GM13976 (cell line): ENCODE measurements around the gene UBTD2.
A peak's percentile ranks its signal among the peaks of the same experiment; 100 is the strongest.
"Not testable (repeated sequence)": the region's sequence is repeated elsewhere in the genome, so short reads cannot be mapped to it uniquely, and the experiment has no call there.

Experiments used
- DNase-seq: peaks from one replicate; pipeline ENCODE4 v3.0.0; 2012; ENCODE audit warnings: low spot score
- in situ Hi-C: fragments of 300-500 bp; cut with MboI; formaldehyde crosslinking; loops from one replicate; pipeline ENCODE4 v1.12.0; 2022; ENCODE audit warnings: low sequenced_read_pairs, mixed read lengths, inconsistent platforms; ENCODE audit not compliant: unreplicated experiment
- TF ChIP-seq, protein P1 (sequence below): IDR thresholded peaks from 2 replicates; pipeline ENCODE4 v1.5.1; 2012; ENCODE audit warnings: borderline replicate concordance, mild to moderate bottlenecking; ENCODE audit not compliant: insufficient read depth; ENCODE audit errors: extremely low read depth, missing control alignments, control extremely low read depth

UBTD2 gene, protein sequence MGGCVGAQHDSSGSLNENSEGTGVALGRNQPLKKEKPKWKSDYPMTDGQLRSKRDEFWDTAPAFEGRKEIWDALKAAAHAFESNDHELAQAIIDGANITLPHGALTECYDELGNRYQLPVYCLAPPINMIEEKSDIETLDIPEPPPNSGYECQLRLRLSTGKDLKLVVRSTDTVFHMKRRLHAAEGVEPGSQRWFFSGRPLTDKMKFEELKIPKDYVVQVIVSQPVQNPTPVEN

DNA sequence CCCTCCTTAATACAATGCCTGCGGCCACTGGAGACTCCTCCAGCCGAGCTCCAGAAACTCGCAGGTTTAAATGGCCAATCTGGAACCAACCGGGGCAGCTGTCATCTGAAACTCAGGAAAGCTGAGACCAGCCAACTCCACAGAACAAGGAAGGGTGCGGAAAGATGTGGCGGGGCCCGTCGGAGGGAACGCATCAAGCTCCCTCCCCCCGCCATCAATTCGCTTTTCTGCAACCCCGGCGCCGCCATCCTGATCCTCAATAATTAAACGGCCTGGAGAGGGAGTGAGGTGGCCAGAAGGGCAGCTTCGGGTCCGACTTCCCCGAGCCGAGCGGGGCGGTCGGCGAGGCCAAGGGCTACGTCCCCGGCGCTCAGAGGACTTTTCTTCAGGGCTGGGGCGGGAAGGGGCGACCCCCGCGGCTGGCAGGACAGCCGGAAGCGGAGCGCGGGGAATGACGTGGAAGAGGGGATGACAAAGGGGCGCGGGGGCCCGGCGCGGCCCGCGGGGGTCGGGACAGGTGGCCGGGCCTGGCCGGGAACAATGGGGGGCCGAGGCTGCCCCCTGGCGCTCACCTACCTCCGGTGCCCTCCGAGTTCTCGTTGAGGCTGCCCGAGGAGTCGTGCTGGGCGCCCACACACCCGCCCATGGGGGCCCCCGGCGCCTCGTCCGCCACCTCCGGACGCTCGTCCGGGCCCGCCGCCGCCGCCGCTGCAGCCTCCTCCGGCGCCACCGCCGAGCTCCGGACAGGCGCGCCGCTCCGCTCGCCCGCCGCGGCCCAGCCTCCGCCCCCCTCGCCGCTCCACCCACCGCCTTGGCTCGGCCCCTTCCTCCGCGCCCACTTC is at the start of gene UBTD2:
TSS of gene UBTD2 (minus strand) at position 745 of the 842 bp plus-strand sequence. CDS start at position 646, 99 bp downstream.
- in situ Hi-C loops, result loop anchor here (10.0 kb wide), 1 partner anchor 168 kb away; no protein-coding TSS in a partner anchor
- TF ChIP-seq, protein P1, sequence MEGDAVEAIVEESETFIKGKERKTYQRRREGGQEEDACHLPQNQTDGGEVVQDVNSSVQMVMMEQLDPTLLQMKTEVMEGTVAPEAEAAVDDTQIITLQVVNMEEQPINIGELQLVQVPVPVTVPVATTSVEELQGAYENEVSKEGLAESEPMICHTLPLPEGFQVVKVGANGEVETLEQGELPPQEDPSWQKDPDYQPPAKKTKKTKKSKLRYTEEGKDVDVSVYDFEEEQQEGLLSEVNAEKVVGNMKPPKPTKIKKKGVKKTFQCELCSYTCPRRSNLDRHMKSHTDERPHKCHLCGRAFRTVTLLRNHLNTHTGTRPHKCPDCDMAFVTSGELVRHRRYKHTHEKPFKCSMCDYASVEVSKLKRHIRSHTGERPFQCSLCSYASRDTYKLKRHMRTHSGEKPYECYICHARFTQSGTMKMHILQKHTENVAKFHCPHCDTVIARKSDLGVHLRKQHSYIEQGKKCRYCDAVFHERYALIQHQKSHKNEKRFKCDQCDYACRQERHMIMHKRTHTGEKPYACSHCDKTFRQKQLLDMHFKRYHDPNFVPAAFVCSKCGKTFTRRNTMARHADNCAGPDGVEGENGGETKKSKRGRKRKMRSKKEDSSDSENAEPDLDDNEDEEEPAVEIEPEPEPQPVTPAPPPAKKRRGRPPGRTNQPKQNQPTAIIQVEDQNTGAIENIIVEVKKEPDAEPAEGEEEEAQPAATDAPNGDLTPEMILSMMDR, result peak; percentile 71
- peak; percentile 91 for DNase-seq

GRCh38 chr5:172326901-172327300 is 43.3 kb upstream of the UBTD2 start:
- DNase-seq, in situ Hi-C loops: not testable (repeated sequence)

DNA sequence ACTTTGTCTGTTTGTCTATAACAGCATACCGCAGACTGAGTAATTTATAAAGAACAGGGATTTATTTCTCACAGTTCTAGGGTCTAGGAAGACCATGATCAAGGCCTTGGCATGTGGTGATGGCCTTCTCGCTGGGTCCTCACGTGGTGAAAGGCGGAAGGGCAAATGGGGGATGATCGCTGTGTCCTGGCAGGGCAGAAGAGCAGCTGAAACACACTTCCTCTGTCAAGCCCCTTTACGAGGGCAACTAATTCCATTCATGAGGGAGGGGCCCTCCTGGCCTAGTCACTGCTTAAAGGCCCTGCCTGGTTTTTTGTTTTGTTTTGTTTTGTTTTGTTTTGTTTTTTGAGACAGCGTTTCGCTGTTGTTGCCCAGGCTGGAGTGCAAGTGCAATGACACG is 41.9 kb upstream of the UBTD2 start:
- in situ Hi-C loops, result no loop called here
- DNase-seq, result no peak

GRCh38 chr5:172322028-172322965 is 38.7 kb upstream of the UBTD2 start:
- in situ Hi-C loops, result no loop called here
- peak; percentile 63 for DNase-seq
- TF ChIP-seq, protein P1, result no peak

More for the DNA sequence above, 41.9 kb upstream of the UBTD2 start:
- TF ChIP-seq, protein P1, result no peak

DNA sequence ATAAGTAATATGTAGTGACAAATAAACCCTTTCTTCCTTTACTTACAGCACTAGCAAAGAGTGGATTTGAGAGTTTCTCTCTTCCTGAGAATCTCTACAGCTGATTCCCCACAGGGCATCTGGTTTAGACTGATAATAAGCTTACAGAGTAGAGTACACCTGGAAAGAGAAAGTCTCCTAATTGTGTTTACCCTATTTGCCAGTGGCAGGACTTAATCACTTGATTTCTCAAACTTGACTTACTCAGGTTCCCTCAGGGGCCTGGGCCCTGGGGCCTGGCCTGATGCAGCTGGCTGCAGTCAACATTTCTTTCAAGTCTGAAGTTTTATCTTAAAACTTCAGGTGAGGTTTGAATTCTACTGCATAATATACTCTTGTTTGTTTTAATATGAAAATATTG is 38.0 kb upstream of the UBTD2 start:
- TF ChIP-seq, protein P1, result no peak
- DNase-seq, result no peak
- in situ Hi-C loops, result no loop called here

DNA sequence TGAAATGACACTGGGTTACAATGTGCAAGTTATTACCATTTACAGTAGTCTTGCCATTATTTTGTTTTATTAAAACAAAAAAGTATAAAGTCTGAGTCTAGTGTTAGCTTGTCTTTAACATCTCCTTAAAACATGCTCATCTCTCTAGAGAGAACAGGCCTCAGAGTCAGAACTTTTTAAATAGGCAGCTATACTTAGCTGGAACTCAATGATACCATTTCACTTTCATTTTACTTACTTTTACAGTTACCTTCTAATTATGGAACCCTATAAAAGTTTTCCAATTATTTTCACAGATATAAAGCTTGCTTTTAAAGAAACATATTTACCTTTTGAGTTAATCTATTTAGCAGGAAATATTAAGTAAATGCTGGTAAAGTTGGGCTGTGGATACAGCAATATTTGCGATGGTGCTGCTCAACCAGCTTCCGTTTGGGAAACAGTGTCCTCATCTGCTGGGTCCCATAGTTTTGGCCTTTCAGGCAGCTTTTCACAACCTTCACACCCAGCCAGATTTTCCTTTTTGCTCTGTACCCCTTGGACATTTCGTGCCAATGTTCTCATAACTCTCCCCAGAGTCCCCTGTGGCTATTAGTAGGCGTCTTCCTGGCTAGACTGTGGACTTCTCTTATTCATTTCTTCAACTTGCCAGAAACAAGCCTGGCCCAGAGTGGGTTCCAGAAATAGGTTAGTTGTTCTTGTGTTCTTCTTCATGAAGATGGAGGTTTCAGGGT is 36.3 kb upstream of the UBTD2 start:
- TF ChIP-seq, protein P1, result no peak
- DNase-seq, result peak; percentile 55
- in situ Hi-C loops, result no loop called here
